ENCODE data around the gene SLC25A13. TPM values are rescaled to one million over a fixed set of nuclear protein-coding genes. Genes with fewer than 3 reads are reported as not detected.
A peak's percentile ranks its signal among the peaks of the same experiment; 100 is the strongest.

SLC25A13 gene
- total and polyA plus RNA-seq, 9 of the 15 experiments (the other 6 are each of a cell fraction or from before 2014, with no cell fraction given) = 21.4 to 80.2 (median 58.7) TPM

DNA sequence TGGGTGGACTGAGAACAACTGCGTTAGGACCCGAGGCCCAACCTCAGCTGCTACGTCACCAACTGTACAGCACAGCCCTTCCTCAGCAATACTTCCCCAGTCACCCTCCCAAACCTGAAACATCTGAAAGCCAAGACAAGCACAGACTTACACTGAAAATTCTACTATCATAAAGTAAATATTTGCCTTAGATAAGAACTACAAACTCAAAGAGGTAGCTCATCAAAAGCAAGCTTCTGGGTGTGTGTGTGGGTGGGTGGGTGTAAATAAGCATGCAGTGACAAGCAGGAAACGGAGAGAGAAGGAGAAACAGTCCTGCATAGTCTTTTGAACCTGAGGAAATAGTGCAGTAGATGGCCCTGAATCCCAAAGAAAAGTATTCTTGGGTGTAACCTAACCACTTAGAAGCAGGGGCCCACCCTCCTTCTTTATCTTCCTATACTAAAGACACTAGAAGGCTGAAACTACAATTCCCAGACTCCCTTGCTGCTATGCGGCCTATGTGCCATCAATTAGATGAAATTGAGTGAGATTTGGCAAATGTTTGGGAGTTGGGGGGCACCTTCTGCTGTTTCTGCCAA lies 18.7 kb downstream of the SLC25A13 start (continued):
- TF ChIP-seq, protein P1, sequence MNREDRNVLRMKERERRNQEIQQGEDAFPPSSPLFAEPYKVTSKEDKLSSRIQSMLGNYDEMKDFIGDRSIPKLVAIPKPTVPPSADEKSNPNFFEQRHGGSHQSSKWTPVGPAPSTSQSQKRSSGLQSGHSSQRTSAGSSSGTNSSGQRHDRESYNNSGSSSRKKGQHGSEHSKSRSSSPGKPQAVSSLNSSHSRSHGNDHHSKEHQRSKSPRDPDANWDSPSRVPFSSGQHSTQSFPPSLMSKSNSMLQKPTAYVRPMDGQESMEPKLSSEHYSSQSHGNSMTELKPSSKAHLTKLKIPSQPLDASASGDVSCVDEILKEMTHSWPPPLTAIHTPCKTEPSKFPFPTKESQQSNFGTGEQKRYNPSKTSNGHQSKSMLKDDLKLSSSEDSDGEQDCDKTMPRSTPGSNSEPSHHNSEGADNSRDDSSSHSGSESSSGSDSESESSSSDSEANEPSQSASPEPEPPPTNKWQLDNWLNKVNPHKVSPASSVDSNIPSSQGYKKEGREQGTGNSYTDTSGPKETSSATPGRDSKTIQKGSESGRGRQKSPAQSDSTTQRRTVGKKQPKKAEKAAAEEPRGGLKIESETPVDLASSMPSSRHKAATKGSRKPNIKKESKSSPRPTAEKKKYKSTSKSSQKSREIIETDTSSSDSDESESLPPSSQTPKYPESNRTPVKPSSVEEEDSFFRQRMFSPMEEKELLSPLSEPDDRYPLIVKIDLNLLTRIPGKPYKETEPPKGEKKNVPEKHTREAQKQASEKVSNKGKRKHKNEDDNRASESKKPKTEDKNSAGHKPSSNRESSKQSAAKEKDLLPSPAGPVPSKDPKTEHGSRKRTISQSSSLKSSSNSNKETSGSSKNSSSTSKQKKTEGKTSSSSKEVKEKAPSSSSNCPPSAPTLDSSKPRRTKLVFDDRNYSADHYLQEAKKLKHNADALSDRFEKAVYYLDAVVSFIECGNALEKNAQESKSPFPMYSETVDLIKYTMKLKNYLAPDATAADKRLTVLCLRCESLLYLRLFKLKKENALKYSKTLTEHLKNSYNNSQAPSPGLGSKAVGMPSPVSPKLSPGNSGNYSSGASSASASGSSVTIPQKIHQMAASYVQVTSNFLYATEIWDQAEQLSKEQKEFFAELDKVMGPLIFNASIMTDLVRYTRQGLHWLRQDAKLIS (CRISPR knock-in tag; IDR thresholded peaks at IDR 0.05) = peak; percentile 31; the same call in 1 of the 2 replicates
- TF ChIP-seq FOXA3 (CRISPR knock-in tag; conservative IDR thresholded peaks at IDR 0.05 in 1 of 2, IDR thresholded peaks at IDR 0.05 in 1 of 2) (peak; percentile 67 to 97), FOXK2 (conservative IDR thresholded peaks at IDR 0.05 in 1 of 2, IDR thresholded peaks at IDR 0.05 in 1 of 2; ENCODE audit: low read depth in 2 of 2) (peak; percentile 82 to 87; a peak in 3 of 4 replicates), TEAD1 (CRISPR knock-in tag; IDR thresholded peaks at IDR 0.05) (0 out of 4 replicates have a peak, but pooled peaks of 1 of the 2 experiments have one; percentile 40), SOX6 (IDR thresholded peaks at IDR 0.05) (0 out of 2 replicates have a peak, but pooled peaks have one; percentile 72), DPF2 (IDR thresholded peaks at IDR 0.05) (peak; percentile 87), JUND (IDR thresholded peaks at IDR 0.05; ENCODE audit: borderline replicate concordance, low read depth, low read length) (peak; percentile 37; the same call in 1 of the 2 replicates), JUND (tag; IDR thresholded peaks at IDR 0.05; ENCODE audit: borderline replicate concordance, low read depth, low read length) (peak; percentile 19; the same call in 1 of the 3 replicates), ASH1L (IDR thresholded peaks at IDR 0.05; ENCODE audit: borderline replicate concordance, low read depth, partially characterized antibody) (peak; percentile 27), ZFX (CRISPR knock-in tag; IDR thresholded peaks at IDR 0.05) (peak; percentile 73), POLR2AphosphoS2 (IDR thresholded peaks at IDR 0.05; ENCODE audit: low read length) (no peak), EP300 (IDR thresholded peaks at IDR 0.05; ENCODE audit: low read length) (peak; percentile 40; the same call in 1 of the 2 replicates)
- TF ChIP-seq, protein P2, sequence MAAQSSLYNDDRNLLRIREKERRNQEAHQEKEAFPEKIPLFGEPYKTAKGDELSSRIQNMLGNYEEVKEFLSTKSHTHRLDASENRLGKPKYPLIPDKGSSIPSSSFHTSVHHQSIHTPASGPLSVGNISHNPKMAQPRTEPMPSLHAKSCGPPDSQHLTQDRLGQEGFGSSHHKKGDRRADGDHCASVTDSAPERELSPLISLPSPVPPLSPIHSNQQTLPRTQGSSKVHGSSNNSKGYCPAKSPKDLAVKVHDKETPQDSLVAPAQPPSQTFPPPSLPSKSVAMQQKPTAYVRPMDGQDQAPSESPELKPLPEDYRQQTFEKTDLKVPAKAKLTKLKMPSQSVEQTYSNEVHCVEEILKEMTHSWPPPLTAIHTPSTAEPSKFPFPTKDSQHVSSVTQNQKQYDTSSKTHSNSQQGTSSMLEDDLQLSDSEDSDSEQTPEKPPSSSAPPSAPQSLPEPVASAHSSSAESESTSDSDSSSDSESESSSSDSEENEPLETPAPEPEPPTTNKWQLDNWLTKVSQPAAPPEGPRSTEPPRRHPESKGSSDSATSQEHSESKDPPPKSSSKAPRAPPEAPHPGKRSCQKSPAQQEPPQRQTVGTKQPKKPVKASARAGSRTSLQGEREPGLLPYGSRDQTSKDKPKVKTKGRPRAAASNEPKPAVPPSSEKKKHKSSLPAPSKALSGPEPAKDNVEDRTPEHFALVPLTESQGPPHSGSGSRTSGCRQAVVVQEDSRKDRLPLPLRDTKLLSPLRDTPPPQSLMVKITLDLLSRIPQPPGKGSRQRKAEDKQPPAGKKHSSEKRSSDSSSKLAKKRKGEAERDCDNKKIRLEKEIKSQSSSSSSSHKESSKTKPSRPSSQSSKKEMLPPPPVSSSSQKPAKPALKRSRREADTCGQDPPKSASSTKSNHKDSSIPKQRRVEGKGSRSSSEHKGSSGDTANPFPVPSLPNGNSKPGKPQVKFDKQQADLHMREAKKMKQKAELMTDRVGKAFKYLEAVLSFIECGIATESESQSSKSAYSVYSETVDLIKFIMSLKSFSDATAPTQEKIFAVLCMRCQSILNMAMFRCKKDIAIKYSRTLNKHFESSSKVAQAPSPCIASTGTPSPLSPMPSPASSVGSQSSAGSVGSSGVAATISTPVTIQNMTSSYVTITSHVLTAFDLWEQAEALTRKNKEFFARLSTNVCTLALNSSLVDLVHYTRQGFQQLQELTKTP (IDR thresholded peaks at IDR 0.05; ENCODE audit: low read depth in 1 of 2, partially characterized antibody in 2 of 2) = peak; percentile 35 to 75
- TF ChIP-seq, protein P3, sequence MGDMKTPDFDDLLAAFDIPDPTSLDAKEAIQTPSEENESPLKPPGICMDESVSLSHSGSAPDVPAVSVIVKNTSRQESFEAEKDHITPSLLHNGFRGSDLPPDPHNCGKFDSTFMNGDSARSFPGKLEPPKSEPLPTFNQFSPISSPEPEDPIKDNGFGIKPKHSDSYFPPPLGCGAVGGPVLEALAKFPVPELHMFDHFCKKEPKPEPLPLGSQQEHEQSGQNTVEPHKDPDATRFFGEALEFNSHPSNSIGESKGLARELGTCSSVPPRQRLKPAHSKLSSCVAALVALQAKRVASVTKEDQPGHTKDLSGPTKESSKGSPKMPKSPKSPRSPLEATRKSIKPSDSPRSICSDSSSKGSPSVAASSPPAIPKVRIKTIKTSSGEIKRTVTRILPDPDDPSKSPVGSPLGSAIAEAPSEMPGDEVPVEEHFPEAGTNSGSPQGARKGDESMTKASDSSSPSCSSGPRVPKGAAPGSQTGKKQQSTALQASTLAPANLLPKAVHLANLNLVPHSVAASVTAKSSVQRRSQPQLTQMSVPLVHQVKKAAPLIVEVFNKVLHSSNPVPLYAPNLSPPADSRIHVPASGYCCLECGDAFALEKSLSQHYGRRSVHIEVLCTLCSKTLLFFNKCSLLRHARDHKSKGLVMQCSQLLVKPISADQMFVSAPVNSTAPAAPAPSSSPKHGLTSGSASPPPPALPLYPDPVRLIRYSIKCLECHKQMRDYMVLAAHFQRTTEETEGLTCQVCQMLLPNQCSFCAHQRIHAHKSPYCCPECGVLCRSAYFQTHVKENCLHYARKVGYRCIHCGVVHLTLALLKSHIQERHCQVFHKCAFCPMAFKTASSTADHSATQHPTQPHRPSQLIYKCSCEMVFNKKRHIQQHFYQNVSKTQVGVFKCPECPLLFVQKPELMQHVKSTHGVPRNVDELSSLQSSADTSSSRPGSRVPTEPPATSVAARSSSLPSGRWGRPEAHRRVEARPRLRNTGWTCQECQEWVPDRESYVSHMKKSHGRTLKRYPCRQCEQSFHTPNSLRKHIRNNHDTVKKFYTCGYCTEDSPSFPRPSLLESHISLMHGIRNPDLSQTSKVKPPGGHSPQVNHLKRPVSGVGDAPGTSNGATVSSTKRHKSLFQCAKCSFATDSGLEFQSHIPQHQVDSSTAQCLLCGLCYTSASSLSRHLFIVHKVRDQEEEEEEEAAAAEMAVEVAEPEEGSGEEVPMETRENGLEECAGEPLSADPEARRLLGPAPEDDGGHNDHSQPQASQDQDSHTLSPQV (IDR thresholded peaks at IDR 0.05) = 0 out of 2 replicates have a peak, but pooled peaks have one; percentile 19

Data from K562 (cell line).